Endothelial cell of umbilical vein (primary cell): ENCODE data around the gene UBE2D2.

ENCODE experiments used
- CTCF ChIP-seq, 2 donors: IDR thresholded peaks; 1 replicate in 1 of 2; 2 replicates in 1 of 2; pipeline ENCODE4 v1.5.1; 2011; ENCODE audit warnings: low read length in 2 of 2, mild to moderate bottlenecking in 2 of 2, moderate library complexity in 2 of 2, control low read depth in 1 of 2, inconsistent platforms in 1 of 2, low read depth in 1 of 2; ENCODE audit not compliant: insufficient read depth in 1 of 2; ENCODE audit errors: extremely low read depth in 1 of 2
- EZH2 ChIP-seq: IDR thresholded peaks from 2 replicates; pipeline ENCODE4 v1.6.1; 2012; ENCODE audit warnings: borderline replicate concordance, low read depth, mild to moderate bottlenecking, moderate library complexity, low read length, inconsistent platforms; ENCODE audit not compliant: severe bottlenecking
- JUN ChIP-seq: IDR thresholded peaks from 2 replicates; pipeline ENCODE4 v1.6.1; 2011; ENCODE audit warnings: borderline replicate concordance, low read depth; ENCODE audit not compliant: insufficient read length, insufficient read depth
- POLR2A ChIP-seq: IDR thresholded peaks from 2 replicates; pipeline ENCODE4 v1.6.1; 2012; ENCODE audit warnings: low read depth, mild to moderate bottlenecking, control low read depth, low read length
- POLR2AphosphoS5 ChIP-seq: IDR thresholded peaks from 2 replicates; pipeline ENCODE4 v1.6.1; 2012; ENCODE audit warnings: low read depth, mild to moderate bottlenecking, control low read depth, low read length, moderate library complexity; ENCODE audit not compliant: insufficient read depth
- TF ChIP-seq, protein P1 (sequence below): IDR thresholded peaks from 2 replicates; pipeline ENCODE4 v1.6.1; 2011; ENCODE audit not compliant: insufficient read depth, insufficient read length

DNA sequence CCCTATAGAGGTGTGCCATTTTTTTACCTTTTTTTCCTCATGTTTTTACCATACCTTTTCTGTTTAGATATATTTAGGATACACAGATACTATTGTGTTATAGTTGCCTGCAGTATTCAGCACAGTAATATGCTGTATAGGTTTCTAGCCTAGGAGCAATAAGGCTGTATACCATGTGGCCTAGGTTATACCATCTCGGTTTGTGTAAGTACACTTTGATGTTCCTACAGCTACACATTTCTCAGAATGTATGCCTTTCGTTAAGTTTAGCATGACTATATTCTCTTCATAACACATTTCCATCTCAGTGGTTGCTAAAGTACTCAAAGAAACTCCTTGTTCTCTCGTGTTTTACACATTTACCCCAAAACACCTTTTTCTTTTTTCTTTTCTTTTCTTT lies 23.0 kb downstream of the UBE2D2 start:
- TF ChIP-seq CTCF (IDR thresholded peaks at IDR 0.05; ENCODE audit: extremely low read depth in 1 of 2, insufficient read depth in 1 of 2, low read depth in 1 of 2, low read length in 2 of 2), result no peak
- no peak for TF ChIP-seq POLR2AphosphoS5
- no peak for TF ChIP-seq EZH2
- no peak for TF ChIP-seq POLR2A
- TF ChIP-seq, protein P1, sequence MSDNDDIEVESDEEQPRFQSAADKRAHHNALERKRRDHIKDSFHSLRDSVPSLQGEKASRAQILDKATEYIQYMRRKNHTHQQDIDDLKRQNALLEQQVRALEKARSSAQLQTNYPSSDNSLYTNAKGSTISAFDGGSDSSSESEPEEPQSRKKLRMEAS, result no peak
- no peak for TF ChIP-seq JUN
